NCI-H526 treated with DMSO at 0.1 percent for 48 hours (cell line): ENCODE data around the gene NMRAL1.
A peak's percentile ranks its signal among the peaks of the same experiment; 100 is the strongest.

ENCODE experiments used
- DNase-seq: peaks from one replicate; lab custom pipeline; 2025; lab: John Stamatoyannopoulos, UW

NMRAL1 gene

DNA sequence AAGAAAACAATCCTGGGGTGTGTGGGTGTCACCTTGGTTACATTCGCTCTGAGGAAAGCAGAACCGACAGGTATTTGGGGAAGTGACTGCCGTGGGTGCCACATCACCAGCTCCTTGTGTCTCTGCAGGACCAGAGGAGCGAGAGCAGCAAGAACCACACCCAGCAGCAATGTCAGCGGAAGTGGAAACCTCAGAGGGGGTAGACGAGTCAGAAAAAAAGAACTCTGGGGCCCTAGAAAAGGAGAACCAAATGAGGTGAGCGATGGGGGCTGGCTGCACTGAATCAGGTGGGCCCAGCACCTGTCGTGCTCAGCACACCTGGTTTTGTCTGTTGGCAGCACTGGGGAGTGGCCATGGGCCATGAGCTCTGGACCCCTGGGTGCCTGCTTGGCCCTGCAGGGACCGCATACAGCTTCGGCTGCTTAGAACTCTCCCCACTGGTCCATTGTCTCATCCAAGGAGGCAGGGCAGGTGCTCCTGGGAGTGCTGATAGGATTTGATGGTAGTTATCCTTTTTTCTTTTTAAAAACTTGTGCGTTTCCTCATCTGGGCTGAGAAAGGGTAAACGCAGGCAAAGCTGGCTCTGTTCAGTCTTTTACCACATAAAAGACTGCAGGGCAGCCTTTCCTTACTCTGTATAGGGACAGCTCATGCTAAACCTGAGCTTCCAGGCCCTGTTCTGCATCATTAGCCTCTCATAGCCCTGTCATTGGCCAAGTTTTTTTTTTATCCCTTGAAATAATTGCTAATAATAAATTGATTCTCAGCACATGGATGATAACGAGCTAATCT is 31.1 kb upstream of the NMRAL1 start:
- no peak for DNase-seq

DNA sequence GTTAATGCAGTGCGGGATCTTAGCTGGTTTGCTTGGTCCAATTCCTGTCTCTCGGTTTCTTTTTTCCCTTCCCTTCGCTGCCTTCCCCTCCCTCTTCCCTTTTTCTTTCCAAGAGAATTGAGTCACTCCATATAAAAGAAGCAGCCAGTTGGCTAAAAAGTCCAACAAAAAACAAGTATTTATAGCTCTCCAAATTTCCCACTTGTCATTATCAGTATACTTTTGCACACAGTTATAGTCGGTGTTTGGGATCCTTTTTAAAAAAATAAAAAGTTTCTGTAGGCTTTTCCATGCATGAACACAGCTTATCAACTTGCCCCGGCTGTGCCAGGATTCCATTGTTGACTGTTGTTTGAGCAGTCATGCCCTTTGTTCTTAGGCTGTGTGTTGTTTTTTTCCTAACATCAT is 26.6 kb upstream of the NMRAL1 start:
- DNase-seq, result no peak

DNA sequence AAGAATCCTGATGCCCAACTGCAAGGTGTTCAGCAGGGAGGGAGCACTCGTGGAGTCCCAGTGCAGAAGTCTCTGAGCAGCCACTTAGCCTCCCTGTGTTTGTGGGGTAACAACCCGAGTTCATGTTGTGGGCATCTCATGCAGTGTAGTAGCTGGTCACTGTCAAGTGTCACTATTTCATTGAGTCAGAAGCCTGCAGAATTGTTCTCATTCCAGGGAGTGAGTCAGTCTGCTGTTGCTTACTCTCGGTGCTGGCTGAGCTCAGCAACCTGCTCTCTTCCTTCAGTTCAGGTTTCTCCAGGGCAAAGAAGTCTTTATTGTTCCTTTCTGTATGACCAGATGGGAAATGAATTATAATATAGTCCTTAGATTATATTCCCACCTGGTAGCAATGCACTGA is 25.8 kb upstream of the NMRAL1 start:
- no peak for DNase-seq

DNA sequence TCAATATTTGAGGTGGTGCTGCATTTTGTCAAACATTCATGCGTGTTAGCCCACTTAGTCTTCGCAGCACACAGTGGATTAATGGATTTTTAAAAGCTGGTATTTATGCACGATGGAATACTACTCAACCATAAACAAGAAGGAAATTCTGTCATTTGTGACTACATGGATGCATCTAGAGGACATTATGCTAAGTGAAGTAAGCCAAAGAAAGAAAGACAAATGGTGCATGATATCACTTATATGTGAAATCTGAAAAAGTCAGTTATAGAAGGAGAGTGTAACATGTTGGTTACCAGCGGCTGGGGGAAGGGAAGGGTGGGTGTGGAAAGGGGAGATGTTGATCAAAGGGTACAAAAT is 24.8 kb upstream of the NMRAL1 start:
- DNase-seq, result no peak

DNA sequence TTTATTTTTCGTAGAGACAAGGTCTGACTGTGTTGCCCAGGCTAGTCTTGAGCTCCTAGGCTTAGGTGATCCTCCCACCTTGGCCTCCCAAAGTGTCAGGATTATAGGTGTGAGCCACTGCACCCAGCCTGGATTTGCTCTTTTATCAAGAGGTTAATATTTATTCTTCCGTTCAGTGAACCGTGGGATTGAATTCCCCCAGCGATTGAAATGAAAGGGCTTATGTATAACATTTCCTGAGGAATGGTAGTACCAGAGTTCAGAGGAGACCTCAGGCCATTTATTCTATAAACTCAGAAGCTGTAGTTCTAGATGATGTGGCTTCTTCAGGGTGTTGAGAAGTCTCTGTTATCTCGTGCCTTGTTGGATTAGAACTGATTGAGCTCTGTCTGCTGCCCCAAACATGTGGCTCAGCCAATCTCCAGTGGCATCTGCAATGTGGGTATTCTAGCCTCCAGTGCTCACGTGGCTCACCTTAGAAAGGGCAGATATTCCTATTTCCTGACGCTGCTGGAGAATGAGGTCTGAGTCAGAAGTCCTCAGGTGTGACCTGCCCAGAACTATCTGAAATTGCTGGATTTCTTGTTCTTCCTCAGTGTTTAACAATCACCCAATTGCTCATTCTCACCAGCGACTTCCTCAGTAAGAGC is 24.2 kb upstream of the NMRAL1 start:
- DNase-seq, result no peak

DNA sequence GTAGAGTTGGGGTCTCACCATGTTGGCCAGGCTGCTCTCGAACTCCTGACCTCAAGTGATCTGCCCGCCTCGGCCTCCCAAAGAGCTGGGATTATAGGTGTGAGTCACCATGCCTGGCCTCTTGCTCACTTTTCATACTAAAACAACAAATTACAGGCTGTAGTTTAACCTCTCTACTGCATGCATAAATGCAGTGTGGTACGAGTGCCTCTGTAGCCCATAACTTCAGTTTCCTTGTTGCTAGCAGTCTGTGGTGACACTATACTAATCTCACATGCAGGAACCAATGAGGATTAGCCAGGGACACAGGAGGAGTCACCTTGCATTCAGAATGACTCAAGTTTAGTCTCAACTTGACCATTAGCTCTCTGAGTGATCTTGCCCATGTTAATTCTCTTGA is 21.9 kb upstream of the NMRAL1 start:
- no peak for DNase-seq

DNA sequence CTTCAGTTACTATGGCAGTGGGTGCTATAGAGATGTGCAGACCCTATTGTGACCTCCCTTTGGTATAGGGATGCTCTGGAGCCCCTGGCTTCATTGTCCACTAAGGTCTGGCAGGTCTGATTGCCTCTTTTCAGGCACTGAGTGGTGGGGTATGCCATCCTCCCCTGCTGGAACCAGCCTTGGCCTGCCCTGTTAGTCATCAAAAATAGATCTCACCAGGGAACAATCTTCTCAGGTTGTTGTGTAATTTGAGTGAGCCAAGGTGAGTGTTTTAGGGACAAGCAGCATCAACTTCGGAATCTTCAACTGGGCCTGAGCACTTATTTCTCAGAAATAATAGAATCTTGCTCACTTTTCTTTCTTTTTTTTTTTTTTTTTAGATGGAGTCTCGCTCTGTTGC is 21.3 kb upstream of the NMRAL1 start:
- no peak for DNase-seq

DNA sequence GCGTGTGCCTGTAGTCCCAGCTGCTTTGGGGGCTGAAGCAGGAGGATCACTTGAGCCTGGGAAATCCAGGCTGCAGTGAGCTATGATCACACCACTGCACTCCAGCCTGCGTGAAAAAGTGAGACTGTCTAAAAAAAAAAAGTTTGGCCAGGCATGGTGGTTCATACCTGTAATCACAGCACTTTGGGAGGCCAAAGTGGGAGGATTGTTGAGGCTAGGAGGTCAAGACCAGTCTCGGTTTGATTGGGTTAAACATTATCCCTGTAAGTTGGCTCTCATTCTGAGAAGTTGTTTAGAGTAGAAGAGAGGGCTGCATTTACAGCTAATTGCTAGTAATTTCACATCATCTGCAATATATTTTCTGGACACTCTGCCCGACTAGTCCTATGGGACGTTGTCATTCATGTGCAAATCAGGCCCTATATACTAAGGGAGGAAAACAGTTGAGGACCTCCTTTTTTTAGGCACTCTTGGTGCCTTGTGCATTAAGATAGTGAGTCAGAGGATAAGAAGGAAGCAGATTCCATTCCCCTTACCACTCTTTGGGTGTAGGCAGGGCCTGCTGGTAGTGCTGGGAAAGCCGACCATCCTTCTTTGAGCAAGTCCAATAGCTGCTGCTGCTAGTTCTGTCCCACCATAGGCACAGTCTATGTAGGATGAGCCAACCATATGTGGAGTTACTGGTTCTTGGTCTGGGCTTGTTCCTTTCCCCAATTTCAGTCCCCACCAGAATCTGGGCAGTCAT is 20.5 kb upstream of the NMRAL1 start:
- no peak for DNase-seq

DNA sequence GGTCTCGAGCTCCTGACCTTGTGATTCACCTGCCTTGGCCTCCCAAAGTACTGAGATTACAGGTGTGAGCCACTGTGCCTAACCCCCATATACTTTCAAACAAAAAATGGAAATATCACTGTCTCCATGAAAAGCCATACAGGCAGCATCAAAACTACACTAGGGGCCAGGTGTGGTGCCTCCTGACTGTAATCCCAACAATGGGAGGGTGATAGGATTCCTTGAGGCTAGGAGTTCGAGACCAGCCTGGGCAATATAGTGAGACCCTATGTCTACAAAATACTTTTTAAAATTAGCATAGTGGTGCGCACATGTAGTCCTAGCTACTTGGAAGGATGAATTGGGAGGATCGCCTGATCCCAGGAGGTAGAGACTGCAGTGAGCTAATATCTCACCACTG is 17.5 kb upstream of the NMRAL1 start:
- no peak for DNase-seq

DNA sequence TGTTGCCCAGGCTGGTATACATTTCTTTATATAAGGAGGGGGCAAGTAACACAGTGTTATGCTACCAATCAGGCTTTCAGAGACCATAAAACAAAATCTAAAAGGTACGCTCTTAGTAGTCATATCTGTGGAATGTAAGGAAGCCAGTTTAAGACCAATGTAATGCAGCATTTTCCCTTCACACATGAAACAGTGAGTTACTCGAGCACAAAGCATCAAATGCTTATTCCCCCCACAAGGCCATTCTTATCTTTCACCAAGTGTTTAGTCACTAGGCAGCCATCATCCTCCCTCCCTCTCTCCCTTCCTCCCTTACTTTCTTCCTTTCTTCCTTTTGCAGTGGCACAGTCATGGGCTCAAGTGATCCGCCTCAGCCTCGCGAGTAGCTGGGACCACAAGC is 14.6 kb upstream of the NMRAL1 start:
- DNase-seq, result no peak

DNA sequence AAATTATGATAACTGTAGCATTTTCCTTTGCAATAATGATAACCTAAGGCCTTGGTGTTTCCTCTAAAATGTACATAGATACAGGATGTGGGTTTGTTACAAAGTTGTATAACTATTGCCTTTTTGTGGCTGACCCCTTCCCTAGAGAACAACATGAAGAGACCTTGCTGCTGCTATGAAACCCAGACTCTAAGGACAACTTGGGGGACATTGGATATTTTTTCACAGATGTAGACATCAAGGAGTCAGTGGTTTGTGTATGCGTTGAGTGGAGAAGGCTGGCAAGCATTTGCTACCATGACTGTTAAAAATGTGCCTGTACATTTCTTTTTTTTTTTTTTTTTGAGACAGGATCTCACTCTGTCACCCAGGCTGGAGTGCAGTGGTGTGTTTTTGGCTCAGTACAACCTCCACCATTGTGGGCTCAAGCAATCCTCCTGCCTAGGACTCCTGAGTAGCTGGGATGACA is 14.1 kb upstream of the NMRAL1 start:
- no peak for DNase-seq

DNA sequence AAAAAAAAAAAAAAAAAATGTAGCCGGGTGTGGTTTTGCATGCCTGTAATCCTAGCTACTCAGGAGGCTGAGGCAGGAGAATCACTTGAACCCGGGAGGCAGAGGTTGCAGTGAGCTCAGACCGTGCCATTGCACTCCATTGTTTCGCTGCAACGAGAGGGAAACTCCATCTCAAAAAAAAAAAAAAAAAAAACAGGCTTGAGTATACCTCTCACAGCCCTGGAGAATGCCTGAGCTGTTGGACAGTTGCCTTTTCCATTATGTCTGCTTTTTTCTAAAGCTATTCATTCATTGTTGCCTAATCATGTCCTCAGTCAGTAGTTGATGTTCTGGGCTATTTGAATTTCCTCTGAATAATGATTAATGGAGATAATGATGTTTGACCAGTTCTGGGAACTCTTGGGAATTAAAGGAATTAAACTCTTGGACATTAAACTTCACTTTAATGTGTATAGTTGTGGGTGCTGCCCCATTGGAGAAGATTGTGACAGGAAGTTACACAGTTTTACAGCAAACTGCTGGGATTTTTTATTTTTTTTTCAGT is 13.6 kb upstream of the NMRAL1 start:
- no peak for DNase-seq

DNA sequence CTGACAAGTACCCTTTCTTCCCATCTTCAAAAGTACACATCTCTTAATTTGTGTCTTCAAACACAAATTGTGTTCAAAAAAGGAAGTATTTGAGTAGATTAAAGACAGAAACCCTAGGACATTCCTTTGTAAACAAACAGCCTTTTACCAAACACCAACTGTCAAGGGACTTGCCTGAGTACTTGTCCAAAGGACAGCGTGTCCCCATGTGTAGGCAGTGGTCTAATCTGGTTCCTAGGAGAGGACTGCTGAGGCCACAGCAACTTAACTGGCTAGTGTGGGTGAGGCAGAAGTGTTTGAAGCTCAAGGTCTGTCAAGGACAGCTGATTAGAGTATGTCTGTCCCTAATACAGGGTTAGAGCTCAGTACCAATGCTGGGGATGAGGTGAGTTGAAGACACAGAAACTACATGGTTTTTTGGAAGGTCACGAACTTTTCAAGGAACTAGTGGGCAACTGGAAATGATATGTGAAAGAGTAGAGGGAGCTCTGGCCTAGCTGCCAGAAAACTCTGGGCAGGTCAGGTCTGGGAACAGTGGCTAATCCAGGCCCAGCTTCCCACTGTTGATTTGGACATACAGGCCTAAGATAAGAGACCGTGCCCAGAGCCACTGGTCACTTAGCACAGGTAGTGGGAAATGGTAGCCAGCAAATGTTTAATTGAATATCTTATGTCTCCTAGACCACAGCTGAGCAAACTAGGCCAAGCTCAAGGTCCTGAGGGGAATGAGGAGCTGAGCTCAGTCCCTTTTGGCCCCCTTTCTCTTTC is 11.9 kb upstream of the NMRAL1 start:
- DNase-seq, result no peak

DNA sequence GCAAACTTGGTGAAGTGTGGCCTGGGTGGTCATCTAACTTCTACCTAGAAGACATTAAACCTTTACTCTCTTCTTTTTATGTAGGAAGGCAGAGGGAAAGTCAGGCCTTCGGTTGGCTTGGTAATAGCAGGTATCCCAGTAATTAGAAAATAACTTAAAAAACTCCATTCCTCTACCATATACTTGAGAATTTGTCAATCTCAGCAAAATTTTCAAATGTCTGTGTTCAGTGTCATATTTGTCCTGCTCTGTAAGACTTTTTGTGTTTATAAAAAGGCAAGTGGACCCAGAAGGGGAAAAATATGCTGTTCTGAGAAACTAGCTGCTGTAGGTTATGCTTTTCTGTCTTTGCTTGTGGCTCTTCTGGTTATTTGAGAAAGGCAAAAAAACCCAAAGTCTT is 7.5 kb upstream of the NMRAL1 start:
- no peak for DNase-seq

DNA sequence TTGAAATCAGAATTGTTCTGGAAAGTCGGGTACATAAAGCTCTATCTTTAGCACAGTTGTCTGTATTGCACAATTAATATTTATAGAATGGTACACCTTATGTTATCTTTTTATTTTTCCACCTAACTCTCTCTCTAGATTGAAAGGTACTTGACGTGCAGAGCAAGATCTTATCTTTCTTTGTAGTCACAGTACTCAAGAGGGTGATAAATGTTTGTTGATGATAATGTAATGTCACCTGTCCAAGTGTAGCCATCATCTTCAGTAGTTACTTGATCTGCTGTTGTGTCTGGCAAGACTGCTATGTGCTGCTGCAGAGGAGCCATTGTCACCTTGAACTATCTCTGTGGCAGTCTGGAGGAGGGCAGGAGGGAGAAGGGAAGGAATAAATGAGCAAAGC is 7.1 kb upstream of the NMRAL1 start:
- no peak for DNase-seq

DNA sequence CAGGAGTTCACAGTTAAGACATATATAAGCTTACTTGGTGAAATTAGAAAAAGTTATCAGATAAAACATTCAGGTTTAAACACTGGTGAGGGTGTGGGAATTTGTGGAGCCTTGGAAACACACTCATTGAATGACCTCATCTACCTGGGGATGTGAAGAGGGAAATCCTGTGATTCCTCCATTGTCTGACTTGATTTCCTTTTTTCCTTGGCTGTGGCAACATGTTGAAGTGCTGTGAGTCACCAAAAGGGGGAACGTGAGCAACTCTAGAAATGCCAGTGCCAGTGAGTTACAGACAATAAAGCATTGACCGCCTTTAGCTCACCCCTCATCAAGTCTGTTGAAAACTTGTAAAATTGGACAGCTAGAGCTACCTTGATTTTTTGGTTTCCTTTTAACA is 3.5 kb upstream of the NMRAL1 start:
- no peak for DNase-seq

DNA sequence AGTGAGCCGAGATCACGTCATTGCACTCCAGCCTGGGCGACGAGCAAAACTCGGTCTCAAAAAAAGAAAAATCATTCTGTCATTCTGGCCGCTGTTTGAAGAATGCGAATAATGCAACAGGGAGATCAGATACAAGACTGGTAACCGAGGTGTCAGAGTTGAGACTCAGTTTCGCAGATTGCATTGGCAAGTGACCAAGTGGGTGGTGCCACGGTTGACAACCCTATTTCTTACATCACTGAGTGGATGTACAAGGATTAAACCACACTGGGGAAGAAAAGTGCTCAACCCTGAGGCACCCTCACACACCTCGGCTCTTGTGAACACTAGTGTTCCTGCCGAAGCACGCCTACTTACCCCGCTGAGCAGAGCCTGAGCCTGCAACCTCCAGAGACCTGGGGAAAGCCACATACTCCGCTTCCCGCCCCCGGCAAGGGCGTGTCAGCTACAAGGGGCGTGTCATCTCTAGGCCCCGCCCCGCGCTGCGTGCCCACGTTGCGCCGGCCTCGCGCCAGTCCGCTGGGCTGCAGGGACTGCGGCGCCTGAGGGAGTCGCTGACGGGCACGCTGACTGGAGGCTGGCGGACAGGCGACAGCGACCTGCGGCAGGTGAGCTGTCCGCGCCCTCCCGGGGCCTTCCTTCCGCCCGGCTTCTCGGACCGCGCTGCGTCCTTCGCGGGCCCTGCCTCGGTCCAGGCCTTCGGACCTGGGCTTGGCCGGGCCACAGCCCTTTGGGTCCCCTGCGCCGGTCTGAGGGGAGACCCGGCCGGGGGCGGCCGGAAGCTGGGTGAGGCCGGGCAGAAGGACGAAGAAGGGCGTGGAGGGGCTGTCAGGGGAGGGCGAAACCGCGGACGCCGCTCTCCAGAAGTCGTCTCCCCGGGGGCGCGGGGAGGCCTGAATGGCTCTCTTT is 1.7 kb upstream of the NMRAL1 start, which contains the start of gene HMOX2:
Gene HMOX2 (plus strand): TSS at position 519 of the 909 bp plus-strand sequence. CDS start 29,127 bp downstream, outside the sequence.
- peak; percentile 59 for DNase-seq

DNA sequence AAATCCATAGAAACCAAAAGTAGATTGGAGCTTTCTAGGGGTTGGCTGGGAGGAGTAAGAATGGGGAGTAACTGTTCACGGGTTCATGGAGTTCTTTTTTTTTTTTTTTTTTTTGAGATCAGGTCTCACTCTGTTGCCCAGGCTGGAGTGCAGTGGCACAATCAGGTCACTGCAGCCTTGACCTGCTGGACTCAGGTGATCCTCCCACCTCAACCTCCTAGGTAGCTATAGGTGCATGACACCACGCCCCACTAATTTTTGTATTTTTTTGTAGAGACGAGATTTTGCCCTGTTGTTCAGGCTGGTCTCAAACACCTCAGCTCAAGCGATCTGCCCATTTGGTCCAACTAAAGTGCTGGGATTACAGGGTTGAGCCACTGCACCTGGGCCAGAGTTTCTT is 1.5 kb downstream of the NMRAL1 start:
- no peak for DNase-seq

DNA sequence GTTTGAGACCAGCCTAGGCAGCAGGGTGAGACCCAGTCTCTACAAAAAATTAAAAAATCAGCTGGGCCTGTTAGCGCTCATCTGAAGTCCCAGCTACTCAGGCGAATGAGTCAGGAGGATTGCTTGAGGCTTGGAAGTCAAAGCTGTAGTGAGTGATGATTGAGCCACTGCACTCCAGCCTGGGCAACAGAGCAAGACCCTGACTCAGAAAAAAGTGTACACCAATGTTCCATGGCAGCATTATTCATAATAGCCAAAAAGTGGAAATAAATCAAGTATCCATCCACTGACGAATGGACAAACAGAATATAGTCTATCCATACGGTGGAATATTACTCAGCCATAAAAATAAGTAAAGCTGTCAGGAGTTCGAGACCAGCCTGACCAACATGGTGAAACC is 2.6 kb downstream of the NMRAL1 start:
- DNase-seq, result no peak

DNA sequence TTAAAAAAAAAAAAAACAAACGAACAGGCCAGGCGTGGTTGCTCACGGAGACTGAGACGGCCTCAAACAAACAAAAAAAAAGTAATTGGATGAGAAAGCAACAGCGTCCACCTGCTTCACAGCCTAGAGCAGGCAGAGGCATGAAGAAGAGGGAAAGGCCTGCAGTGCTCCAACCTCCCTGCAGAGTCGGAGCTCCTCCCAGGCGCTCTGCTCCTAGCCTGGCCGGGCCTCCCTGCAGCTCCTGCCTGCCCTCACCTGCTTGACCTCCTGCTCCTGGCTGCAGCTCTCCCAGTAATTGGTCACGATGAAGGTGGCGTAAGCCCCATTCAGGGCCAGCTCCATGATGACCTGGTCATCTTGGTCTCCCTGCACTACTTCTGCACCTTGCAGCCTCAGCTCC is 5.5 kb downstream of the NMRAL1 start:
- DNase-seq, result no peak

DNA sequence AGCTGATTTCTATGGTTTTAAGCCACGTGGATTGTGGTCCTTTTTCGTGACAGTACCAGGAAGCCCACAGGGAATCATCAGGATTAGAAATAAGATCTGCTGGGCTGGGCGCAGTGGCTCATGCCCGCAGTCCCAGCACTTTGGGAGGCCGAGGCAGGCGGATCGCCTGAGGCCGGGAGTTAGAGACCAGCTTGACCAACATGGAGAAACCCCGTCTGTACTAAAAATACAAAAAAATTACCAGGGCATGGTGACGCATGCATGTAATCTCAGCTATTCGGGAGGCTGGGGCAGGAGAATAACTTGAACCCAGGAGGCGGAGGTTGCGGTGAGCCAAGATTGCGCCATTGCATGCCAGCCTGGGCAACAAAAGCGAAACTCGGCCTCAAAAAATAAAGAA is 6.5 kb downstream of the NMRAL1 start:
- no peak for DNase-seq
